GM19324 (cell line): Measurements from ENCODE around the gene SCARB1.

Source experiments
- ATAC-seq: cut with Tn5 transposase; IDR thresholded peaks from one replicate; pipeline ENCODE4 v1.9.1; 2021; ENCODE audit warnings: mild to moderate bottlenecking, moderate library complexity; ENCODE audit not compliant: unreplicated experiment, low FRiP score

SCARB1 gene

GRCh38 chr12:124752437-124753227 is 111.0 kb downstream of the SCARB1 start:
- no peak for ATAC-seq

- no peak for ATAC-seq
These were observed 111.9 kb downstream of the SCARB1 start for GRCh38 chr12:124751654-124752355.

- ATAC-seq: no peak
These were observed 112.7 kb downstream of the SCARB1 start for GRCh38 chr12:124750787-124751471.

GRCh38 chr12:124750149-124750656 is 113.5 kb downstream of the SCARB1 start:
- ATAC-seq: no peak

- ATAC-seq: no peak
These were observed 113.9 kb downstream of the SCARB1 start for GRCh38 chr12:124749725-124750124.

GRCh38 chr12:124747426-124748161 is 116.1 kb downstream of the SCARB1 start:
- ATAC-seq: no peak

- ATAC-seq: no peak
These were observed 116.8 kb downstream of the SCARB1 start for GRCh38 chr12:124746649-124747425.

- ATAC-seq: no peak
These were observed 117.6 kb downstream of the SCARB1 start for GRCh38 chr12:124745891-124746570.

- no peak for ATAC-seq
These were observed 118.2 kb downstream of the SCARB1 start for GRCh38 chr12:124745465-124745890.

GRCh38 chr12:124744659-124745464 is 118.8 kb downstream of the SCARB1 start:
- ATAC-seq: no peak

- ATAC-seq: no peak
These were observed 119.4 kb downstream of the SCARB1 start for GRCh38 chr12:124744273-124744640.

- ATAC-seq: no peak
These were observed 120.0 kb downstream of the SCARB1 start for GRCh38 chr12:124743479-124744272.

GRCh38 chr12:124742678-124743077 is 121.0 kb downstream of the SCARB1 start:
- no peak for ATAC-seq

GRCh38 chr12:124742111-124742510 is 121.6 kb downstream of the SCARB1 start:
- ATAC-seq: no peak

GRCh38 chr12:124741211-124741610 is 122.5 kb downstream of the SCARB1 start:
- ATAC-seq: no peak

GRCh38 chr12:124740691-124741137 is 123.0 kb downstream of the SCARB1 start:
- ATAC-seq: no peak

GRCh38 chr12:124739953-124740561 is 123.6 kb downstream of the SCARB1 start:
- ATAC-seq: no peak
